WI38 (cell line): Measurements from ENCODE around the gene RAB6B.

Source experiments
- H3K4me3 ChIP-seq: 2 replicates; pipeline ENCODE4 v1.5.1; 2011; ENCODE audit warnings: low read depth, mild to moderate bottlenecking, control low read depth, low read length
- TF ChIP-seq, protein P1 (sequence below): IDR thresholded peaks from 2 replicates; pipeline ENCODE4 v1.5.1; 2012; ENCODE audit warnings: low read depth, mild to moderate bottlenecking, control low read depth, low read length

Gene RAB6B

DNA sequence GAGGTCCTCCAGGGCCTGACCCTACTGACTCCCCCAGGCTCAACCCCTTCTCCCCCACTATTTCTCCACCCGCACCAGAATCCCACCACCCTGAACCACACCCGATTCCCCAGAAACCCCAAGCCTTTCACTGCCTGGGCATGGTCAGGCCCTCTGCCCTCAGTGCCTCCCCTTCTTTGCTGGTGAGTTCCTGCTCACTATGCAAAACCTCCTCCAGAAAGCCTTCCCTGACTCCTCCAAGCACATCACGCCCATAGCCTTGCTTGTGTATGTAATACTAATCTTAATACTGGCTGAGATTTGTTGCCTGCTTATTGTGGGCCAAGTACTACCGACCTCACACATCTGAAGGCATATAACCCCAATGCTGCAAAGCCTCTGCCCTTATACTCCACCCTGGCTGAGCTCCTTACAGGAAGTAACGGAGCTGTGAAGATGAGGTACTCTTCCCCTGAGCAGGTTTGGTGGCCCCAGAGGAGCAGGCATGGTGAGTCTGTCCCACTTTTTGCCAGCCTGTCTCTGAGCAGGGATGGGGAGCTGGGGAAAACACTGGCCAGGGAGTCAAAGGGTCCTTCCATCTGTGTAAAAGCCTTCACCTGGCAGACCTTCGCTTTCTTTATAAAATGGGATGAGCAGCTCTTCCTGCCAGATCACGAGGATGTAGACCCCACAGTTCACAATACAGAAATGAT, 9.5 kb downstream of the RAB6B start:
- TF ChIP-seq, protein P1, sequence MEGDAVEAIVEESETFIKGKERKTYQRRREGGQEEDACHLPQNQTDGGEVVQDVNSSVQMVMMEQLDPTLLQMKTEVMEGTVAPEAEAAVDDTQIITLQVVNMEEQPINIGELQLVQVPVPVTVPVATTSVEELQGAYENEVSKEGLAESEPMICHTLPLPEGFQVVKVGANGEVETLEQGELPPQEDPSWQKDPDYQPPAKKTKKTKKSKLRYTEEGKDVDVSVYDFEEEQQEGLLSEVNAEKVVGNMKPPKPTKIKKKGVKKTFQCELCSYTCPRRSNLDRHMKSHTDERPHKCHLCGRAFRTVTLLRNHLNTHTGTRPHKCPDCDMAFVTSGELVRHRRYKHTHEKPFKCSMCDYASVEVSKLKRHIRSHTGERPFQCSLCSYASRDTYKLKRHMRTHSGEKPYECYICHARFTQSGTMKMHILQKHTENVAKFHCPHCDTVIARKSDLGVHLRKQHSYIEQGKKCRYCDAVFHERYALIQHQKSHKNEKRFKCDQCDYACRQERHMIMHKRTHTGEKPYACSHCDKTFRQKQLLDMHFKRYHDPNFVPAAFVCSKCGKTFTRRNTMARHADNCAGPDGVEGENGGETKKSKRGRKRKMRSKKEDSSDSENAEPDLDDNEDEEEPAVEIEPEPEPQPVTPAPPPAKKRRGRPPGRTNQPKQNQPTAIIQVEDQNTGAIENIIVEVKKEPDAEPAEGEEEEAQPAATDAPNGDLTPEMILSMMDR: no peak
- H3K4me3 ChIP-seq: no peak overlapping the region

DNA sequence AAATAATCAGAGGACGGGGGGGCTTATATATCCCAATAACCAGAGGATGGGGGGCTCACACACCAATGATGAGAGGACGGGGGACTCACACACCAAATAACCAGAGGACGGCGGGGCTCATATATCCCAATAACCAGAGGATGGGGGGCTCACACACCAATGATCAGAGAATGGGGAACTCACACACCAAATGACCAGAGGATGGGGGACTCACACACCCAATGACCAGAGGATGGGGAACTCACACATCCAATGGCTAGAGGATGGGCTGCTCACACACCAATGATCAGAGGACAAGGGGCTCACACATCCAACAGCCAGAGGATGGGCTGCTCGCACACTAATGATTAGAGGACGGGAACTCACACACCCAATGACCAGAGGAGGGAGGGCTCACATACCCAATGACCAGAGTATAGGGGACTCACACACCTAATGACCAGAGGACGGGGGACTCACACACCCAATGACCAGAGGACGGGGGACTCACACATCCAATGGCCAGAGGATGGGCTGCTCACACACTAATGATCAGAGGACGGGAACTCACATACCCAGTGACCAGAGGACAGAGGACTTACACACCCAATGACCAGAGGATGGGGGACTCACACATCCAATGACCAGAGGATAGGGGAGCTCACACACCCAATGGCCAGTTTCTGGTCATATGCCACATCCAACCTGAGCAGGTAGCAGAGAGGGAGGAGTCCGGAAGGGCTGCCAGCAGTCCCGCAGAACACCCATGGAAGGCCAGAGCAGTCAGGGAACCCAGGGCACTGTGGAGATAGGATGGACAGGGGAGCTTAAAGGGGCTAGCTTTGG, 10.6 kb downstream of the RAB6B start:
- TF ChIP-seq, protein P1: no peak
- H3K4me3 ChIP-seq: no peak overlapping the region

DNA sequence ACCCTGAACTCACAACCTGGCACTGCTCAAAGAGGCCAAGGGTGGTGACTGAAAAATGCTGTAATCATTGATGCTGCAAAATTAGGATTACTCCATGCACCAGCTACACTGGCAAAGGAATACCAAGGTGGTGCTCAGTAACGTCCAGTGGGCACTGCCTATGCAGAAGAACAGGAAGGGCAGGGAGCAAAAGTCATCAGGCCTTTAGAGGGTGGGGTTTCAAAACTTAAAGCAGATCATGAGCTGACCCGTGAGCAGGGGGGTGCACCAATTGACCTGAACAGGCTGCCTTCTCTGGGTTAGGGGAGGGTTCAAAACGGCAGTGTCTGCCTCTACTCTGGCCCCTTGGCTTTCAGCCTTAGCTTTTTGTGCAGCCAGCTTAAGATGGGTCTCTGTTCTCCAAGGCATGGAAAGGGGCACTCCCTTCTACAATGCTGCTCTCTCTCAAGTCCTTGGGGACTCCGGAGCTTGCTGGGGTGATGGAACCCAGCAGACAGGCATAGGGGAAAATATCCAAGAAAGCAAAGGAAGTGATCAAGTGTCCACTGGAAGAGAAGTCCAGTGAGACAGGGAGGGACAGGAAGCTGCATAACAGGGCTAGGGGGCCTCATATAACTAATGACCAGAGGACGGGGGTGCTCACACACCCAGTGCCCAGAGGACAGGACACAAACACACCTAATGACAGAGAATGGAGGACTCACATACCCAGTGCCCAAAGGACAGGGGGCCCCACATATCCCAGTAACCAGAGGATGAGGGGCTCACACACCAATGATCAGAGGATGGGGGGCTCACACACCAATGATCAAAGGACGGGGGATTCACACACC, 11.4 kb downstream of the RAB6B start:
- no peak overlapping the region for H3K4me3 ChIP-seq
- TF ChIP-seq, protein P1: no peak

DNA sequence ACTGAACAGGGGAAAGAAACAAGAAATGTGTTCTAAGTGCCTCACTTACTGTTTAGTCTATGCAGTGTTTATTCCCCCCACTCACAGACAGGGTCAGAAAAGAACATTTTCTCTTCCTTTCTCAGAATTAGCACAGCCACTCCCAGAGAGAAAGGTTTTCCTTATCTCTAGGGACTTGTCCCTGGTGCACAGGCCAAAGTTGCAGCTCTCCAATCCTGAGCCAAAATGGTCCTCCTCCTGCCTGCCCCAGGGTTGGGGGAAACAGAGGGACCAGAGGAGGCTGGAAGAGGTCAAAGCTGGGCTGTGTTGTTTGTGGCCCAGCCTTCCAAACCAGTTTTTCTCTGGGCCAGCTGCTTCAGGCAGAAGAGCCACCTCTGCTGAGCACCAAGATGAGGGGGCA, 12.0 kb downstream of the RAB6B start:
- no peak overlapping the region for H3K4me3 ChIP-seq
- TF ChIP-seq, protein P1: no peak

DNA sequence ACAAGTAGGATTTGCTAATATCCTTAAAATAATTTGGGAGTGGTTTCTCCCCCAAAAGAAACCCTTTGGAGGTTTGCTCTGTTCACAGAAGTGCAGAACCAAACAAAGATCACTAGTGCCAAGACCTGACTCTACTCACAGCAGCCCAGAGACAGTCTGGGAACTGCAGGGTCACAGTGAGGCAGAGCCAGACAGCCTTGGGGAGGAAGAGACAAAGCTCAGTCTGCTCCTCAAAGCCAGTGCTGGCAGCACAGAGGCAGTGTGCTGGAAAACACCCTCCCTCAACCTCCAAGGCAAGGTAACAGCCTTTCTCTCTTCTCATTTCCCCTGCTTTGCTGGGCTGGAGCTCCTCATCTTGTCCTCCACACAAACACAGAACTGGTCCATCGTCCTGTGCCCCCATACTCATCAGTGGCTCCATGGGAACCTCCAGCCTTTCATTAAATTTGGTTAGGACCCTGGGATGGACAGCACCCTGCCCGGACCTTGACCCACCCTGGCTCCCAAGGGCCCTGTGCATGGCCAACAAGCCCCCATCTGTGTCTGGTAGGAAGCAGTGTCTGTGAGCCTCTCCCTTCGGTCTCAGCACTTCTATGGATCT, 12.6 kb downstream of the RAB6B start:
- TF ChIP-seq, protein P1: no peak
- H3K4me3 ChIP-seq: no peak overlapping the region

DNA sequence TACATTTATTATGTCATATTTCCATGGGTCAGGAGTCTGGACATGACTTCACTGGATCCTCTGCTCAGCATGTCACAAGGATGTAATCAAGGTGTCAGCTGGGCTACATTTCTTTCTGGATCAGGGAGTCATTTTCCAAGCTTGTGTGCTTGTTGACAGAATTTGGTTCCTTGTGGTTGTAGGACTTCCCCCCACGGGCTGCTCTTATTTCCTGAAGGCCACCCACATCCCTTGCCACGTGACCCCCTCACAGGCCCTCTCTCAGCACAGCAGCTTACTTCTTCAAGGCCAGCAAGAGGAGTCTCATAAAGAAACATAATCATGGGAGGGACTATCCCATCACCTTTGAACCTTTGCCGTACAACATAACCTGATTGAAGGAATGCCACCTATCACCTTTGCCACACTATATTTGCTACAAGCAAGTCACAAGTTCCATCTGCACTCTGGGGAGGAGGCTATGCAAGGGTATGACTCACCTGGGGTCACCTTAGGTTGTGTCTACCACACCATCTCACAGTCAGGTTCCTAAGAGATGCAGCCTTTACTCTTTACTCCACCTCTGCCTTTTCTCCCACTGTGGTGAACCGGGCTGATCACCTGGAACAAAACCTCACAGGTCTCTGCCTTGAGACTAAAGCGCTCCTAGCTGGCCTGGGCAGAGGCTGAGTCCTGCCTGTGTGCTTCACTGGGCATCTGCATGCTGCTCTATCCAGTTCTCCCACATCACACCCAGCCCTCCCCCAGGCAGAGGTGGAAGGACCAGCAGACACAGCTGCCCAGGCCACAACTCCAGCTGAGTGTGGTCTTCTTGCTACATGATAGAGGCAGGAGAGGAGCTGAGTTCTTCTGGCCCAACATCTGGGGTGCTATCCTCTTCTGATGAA, 13.5 kb downstream of the RAB6B start:
- no peak overlapping the region for H3K4me3 ChIP-seq
- TF ChIP-seq, protein P1: no peak
